ENCODE results near the gene IFI44L.
A peak's percentile ranks its signal among the peaks of the same experiment; 100 is the strongest.

IFI44L gene

GRCh38 chr1:78681265-78681664 is 61.0 kb downstream of the IFI44L start:
- peaks cover 0 to 4% (median 0%) of the 10 kb centered on the region in 4 experiments for H3K4me1 ChIP-seq (ENCODE audit: control extremely low read depth in 1 of 4, control insufficient read depth in 4 of 4, insufficient read depth in 4 of 4, low read length in 3 of 4)
- no peaks in the 10 kb centered on the region for H3K27me3 ChIP-seq (replicated peaks in 2 of 5; ENCODE audit: control insufficient read depth in 4 of 5, insufficient read depth in 5 of 5, low read length in 4 of 5)
- no peak overlapping the region for H3K27ac ChIP-seq (ENCODE audit: insufficient read depth in 1 of 2, low read depth in 1 of 2, low read length in 2 of 2, poor library complexity in 1 of 2, severe bottlenecking in 2 of 2)
- CTCF ChIA-PET, result interaction anchor here (1.1 kb wide), 1 partner anchor 64 kb away, joined by 3 read pairs; no protein-coding TSS in a partner anchor
- H3K36me3 ChIP-seq (ENCODE audit: control insufficient read depth in 4 of 4, insufficient read depth in 4 of 4, low read length in 3 of 4), result no peaks in the 10 kb centered on the region
- no peak overlapping the region for H3K4me3 ChIP-seq (ENCODE audit: control insufficient read depth in 1 of 7, extremely low read depth in 1 of 7, insufficient read depth in 4 of 7, low read depth in 2 of 7, low read length in 6 of 7)
- H3K9me3 ChIP-seq (ENCODE audit: control extremely low read depth in 1 of 5, control insufficient read depth in 4 of 5, insufficient read depth in 2 of 5, low read depth in 1 of 5, low read length in 4 of 5), result no peaks in the 10 kb centered on the region
- POLR2A ChIA-PET, result no interaction called here
- 100% methylated on average over 2 of the region's 2 CpGs for WGBS (ENCODE audit: insufficient coverage)
- no peak for DNase-seq

DNA sequence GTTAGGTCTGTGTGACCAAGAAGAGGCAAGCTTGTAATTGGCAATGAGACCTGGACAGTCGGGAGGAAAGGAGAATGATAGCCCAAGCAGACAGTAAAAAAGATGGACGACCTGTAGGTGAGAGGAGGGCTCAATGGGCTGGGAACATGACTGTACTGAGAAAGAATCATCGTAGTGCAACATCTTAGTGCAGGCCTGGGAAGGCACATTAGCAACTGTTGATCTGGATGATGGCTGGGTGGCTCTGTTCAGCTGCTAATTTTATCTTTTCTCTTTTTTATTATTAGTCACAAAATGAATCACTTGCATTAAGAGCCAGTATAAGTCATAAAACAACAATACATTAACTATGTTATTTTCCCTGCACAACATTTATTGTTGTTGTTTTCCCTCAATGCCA is 62.2 kb downstream of the IFI44L start:
- ChIA-PET CTCF (no interaction called here), POLR2A (no interaction called here)
- Histone ChIP-seq H3K4me3 (ENCODE audit: control insufficient read depth in 1 of 7, extremely low read depth in 1 of 7, insufficient read depth in 4 of 7, low read depth in 2 of 7, low read length in 6 of 7) (no peak overlapping the region), H3K27me3 (replicated peaks in 2 of 5; ENCODE audit: control insufficient read depth in 4 of 5, insufficient read depth in 5 of 5, low read length in 4 of 5) (no peaks in the 10 kb centered on the region), H3K27ac (ENCODE audit: insufficient read depth in 1 of 2, low read depth in 1 of 2, low read length in 2 of 2, poor library complexity in 1 of 2, severe bottlenecking in 2 of 2) (no peak overlapping the region), H3K4me1 (ENCODE audit: control extremely low read depth in 1 of 4, control insufficient read depth in 4 of 4, insufficient read depth in 4 of 4, low read length in 3 of 4) (peaks cover 0 to 4% (median 0%) of the 10 kb centered on the region in 4 experiments), H3K9me3 (ENCODE audit: control extremely low read depth in 1 of 5, control insufficient read depth in 4 of 5, insufficient read depth in 2 of 5, low read depth in 1 of 5, low read length in 4 of 5) (no peaks in the 10 kb centered on the region), H3K36me3 (ENCODE audit: control insufficient read depth in 4 of 4, insufficient read depth in 4 of 4, low read length in 3 of 4) (no peaks in the 10 kb centered on the region)
- DNase-seq, result no peak
- 91% methylated on average over 3 of the region's 3 CpGs for WGBS (ENCODE audit: insufficient coverage)

GRCh38 chr1:78683079-78683478 is 62.8 kb downstream of the IFI44L start:
- H3K9me3 ChIP-seq (ENCODE audit: control extremely low read depth in 1 of 5, control insufficient read depth in 4 of 5, insufficient read depth in 2 of 5, low read depth in 1 of 5, low read length in 4 of 5), result no peaks in the 10 kb centered on the region
- H3K4me1 ChIP-seq (ENCODE audit: control extremely low read depth in 1 of 4, control insufficient read depth in 4 of 4, insufficient read depth in 4 of 4, low read length in 3 of 4), result peaks cover 0 to 3% (median 0%) of the 10 kb centered on the region in 4 experiments
- H3K4me3 ChIP-seq (ENCODE audit: control insufficient read depth in 1 of 7, extremely low read depth in 1 of 7, insufficient read depth in 4 of 7, low read depth in 2 of 7, low read length in 6 of 7), result no peak overlapping the region
- POLR2A ChIA-PET, result no interaction called here
- WGBS (ENCODE audit: insufficient coverage), result 100% methylated on average over 1 of the region's 2 CpGs
- H3K27ac ChIP-seq (ENCODE audit: insufficient read depth in 1 of 2, low read depth in 1 of 2, low read length in 2 of 2, poor library complexity in 1 of 2, severe bottlenecking in 2 of 2), result no peak overlapping the region
- H3K36me3 ChIP-seq (ENCODE audit: control insufficient read depth in 4 of 4, insufficient read depth in 4 of 4, low read length in 3 of 4), result no peaks in the 10 kb centered on the region
- CTCF ChIA-PET, result interaction anchor here (0.9 to 1.7 kb wide), 2 partner anchors 60 to 76 kb away, joined by 4 read pairs; no protein-coding TSS in a partner anchor
- no peaks in the 10 kb centered on the region for H3K27me3 ChIP-seq (replicated peaks in 2 of 5; ENCODE audit: control insufficient read depth in 4 of 5, insufficient read depth in 5 of 5, low read length in 4 of 5)
- DNase-seq, result no peak

GRCh38 chr1:78687315-78687714 is 67.1 kb downstream of the IFI44L start:
- H3K27me3 ChIP-seq (replicated peaks in 2 of 5; ENCODE audit: control insufficient read depth in 4 of 5, insufficient read depth in 5 of 5, low read length in 4 of 5), result peaks cover 0 to 2% (median 0%) of the 10 kb centered on the region in 5 experiments
- CTCF ChIA-PET, result no interaction called here
- H3K4me1 ChIP-seq (ENCODE audit: control extremely low read depth in 1 of 4, control insufficient read depth in 4 of 4, insufficient read depth in 4 of 4, low read length in 3 of 4), result no peaks in the 10 kb centered on the region
- WGBS (ENCODE audit: insufficient coverage), result no CpG with 5 or more reads among the region's 1 CpG
- H3K9me3 ChIP-seq (ENCODE audit: control extremely low read depth in 1 of 5, control insufficient read depth in 4 of 5, insufficient read depth in 2 of 5, low read depth in 1 of 5, low read length in 4 of 5), result no peaks in the 10 kb centered on the region
- no peaks in the 10 kb centered on the region for H3K36me3 ChIP-seq (ENCODE audit: control insufficient read depth in 4 of 4, insufficient read depth in 4 of 4, low read length in 3 of 4)
- POLR2A ChIA-PET, result no interaction called here
- no peak for DNase-seq
- H3K4me3 ChIP-seq (ENCODE audit: control insufficient read depth in 1 of 7, extremely low read depth in 1 of 7, insufficient read depth in 4 of 7, low read depth in 2 of 7, low read length in 6 of 7), result no peak overlapping the region
- H3K27ac ChIP-seq (ENCODE audit: insufficient read depth in 1 of 2, low read depth in 1 of 2, low read length in 2 of 2, poor library complexity in 1 of 2, severe bottlenecking in 2 of 2), result no peak overlapping the region

- H3K27me3 ChIP-seq (replicated peaks in 2 of 5; ENCODE audit: control insufficient read depth in 4 of 5, insufficient read depth in 5 of 5, low read length in 4 of 5), result peaks cover 0 to 4% (median 0%) of the 10 kb centered on the region in 5 experiments
- no peaks in the 10 kb centered on the region for H3K36me3 ChIP-seq (ENCODE audit: control insufficient read depth in 4 of 4, insufficient read depth in 4 of 4, low read length in 3 of 4)
- no peak overlapping the region for H3K4me3 ChIP-seq (ENCODE audit: control insufficient read depth in 1 of 7, extremely low read depth in 1 of 7, insufficient read depth in 4 of 7, low read depth in 2 of 7, low read length in 6 of 7)
- CTCF ChIA-PET, result no interaction called here
- no peak for DNase-seq
- POLR2A ChIA-PET, result no interaction called here
- H3K27ac ChIP-seq (ENCODE audit: insufficient read depth in 1 of 2, low read depth in 1 of 2, low read length in 2 of 2, poor library complexity in 1 of 2, severe bottlenecking in 2 of 2), result no peak overlapping the region
- no peaks in the 10 kb centered on the region for H3K9me3 ChIP-seq (ENCODE audit: control extremely low read depth in 1 of 5, control insufficient read depth in 4 of 5, insufficient read depth in 2 of 5, low read depth in 1 of 5, low read length in 4 of 5)
- 100% methylated on average over 1 of the region's 2 CpGs for WGBS (ENCODE audit: insufficient coverage)
- H3K4me1 ChIP-seq (ENCODE audit: control extremely low read depth in 1 of 4, control insufficient read depth in 4 of 4, insufficient read depth in 4 of 4, low read length in 3 of 4), result no peaks in the 10 kb centered on the region
Measured at GRCh38 chr1:78687914-78688313, 67.7 kb downstream of the IFI44L start.

DNA sequence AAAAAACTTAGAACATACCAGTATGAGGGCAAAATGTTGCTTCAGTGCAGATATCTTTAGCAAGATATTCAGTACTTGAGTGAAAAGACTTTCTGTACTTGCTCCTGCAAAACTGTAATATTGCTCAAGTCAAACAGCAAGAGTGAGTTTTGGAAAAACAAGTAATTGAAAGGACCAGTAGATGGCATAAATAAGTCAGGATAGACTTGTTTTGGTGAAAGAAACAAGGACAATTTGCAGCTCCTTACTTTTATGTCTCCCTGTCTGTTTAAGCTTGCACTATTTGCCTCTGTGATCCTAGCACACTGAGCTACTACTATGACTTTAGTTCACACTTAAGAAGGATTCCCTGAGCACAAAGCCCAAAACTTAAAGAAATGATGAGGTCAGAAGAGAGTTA is 68.4 kb downstream of the IFI44L start:
- H3K4me1 ChIP-seq (ENCODE audit: control extremely low read depth in 1 of 4, control insufficient read depth in 4 of 4, insufficient read depth in 4 of 4, low read length in 3 of 4), result no peaks in the 10 kb centered on the region
- H3K9me3 ChIP-seq (ENCODE audit: control extremely low read depth in 1 of 5, control insufficient read depth in 4 of 5, insufficient read depth in 2 of 5, low read depth in 1 of 5, low read length in 4 of 5), result no peaks in the 10 kb centered on the region
- H3K27ac ChIP-seq (ENCODE audit: insufficient read depth in 1 of 2, low read depth in 1 of 2, low read length in 2 of 2, poor library complexity in 1 of 2, severe bottlenecking in 2 of 2), result no peak overlapping the region
- H3K36me3 ChIP-seq (ENCODE audit: control insufficient read depth in 4 of 4, insufficient read depth in 4 of 4, low read length in 3 of 4), result no peaks in the 10 kb centered on the region
- ChIA-PET CTCF (no interaction called here), POLR2A (no interaction called here)
- H3K27me3 ChIP-seq (replicated peaks in 2 of 5; ENCODE audit: control insufficient read depth in 4 of 5, insufficient read depth in 5 of 5, low read length in 4 of 5), result peaks cover 0 to 4% (median 0%) of the 10 kb centered on the region in 5 experiments
- no peak overlapping the region for H3K4me3 ChIP-seq (ENCODE audit: control insufficient read depth in 1 of 7, extremely low read depth in 1 of 7, insufficient read depth in 4 of 7, low read depth in 2 of 7, low read length in 6 of 7)
- DNase-seq, result peak in 2 of 3 donors; percentile 9 to 10

GRCh38 chr1:78690516-78690915 is 70.3 kb downstream of the IFI44L start:
- ChIA-PET CTCF (no interaction called here), POLR2A (interaction anchor here (0.8 kb wide), 1 partner anchor 138 kb away, joined by 3 read pairs; no protein-coding TSS in a partner anchor)
- H3K27ac ChIP-seq (ENCODE audit: insufficient read depth in 1 of 2, low read depth in 1 of 2, low read length in 2 of 2, poor library complexity in 1 of 2, severe bottlenecking in 2 of 2), result no peak overlapping the region
- H3K27me3 ChIP-seq (replicated peaks in 2 of 5; ENCODE audit: control insufficient read depth in 4 of 5, insufficient read depth in 5 of 5, low read length in 4 of 5), result peaks cover 0 to 4% (median 0%) of the 10 kb centered on the region in 5 experiments
- DNase-seq, result no peak
- H3K4me1 ChIP-seq (ENCODE audit: control extremely low read depth in 1 of 4, control insufficient read depth in 4 of 4, insufficient read depth in 4 of 4, low read length in 3 of 4), result no peaks in the 10 kb centered on the region
- no peak overlapping the region for H3K4me3 ChIP-seq (ENCODE audit: control insufficient read depth in 1 of 7, extremely low read depth in 1 of 7, insufficient read depth in 4 of 7, low read depth in 2 of 7, low read length in 6 of 7)
- 90% methylated on average over 3 of the region's 3 CpGs for WGBS (ENCODE audit: insufficient coverage)
- H3K9me3 ChIP-seq (ENCODE audit: control extremely low read depth in 1 of 5, control insufficient read depth in 4 of 5, insufficient read depth in 2 of 5, low read depth in 1 of 5, low read length in 4 of 5), result no peaks in the 10 kb centered on the region
- H3K36me3 ChIP-seq (ENCODE audit: control insufficient read depth in 4 of 4, insufficient read depth in 4 of 4, low read length in 3 of 4), result no peaks in the 10 kb centered on the region

Data from common myeloid progenitor, CD34-positive (primary cell).